Keratinocyte (primary cell): Measurements from ENCODE around the gene NLRC3. TPM values are rescaled to one million over a fixed set of nuclear protein-coding genes. Genes with fewer than 3 reads are reported as not detected.

ENCODE experiments used
- DNase-seq: peaks from one replicate; pipeline ENCODE4 v3.0.0-alpha.2; 2011; ENCODE audit warnings: low read depth, missing footprints, low spot score
- FAIRE-seq: peaks from 2 replicates; lab custom pipeline; 2011; peaks lifted over from hg19 to GRCh38; lab: Jason Lieb, UNC
- H2AFZ ChIP-seq: 2 replicates; pipeline ENCODE4 v1.6.0; 2012; ENCODE audit warnings: low read length, control low read depth, inconsistent platforms; ENCODE audit not compliant: control insufficient read depth
- H3K27ac ChIP-seq: 2 replicates; pipeline ENCODE4 v1.5.1; 2011; ENCODE audit warnings: low read length; ENCODE audit not compliant: control insufficient read depth, insufficient read depth
- H3K27me3 ChIP-seq: 3 replicates; pipeline ENCODE4 v1.6.0; 2011; ENCODE audit warnings: low read length; ENCODE audit not compliant: control insufficient read depth, insufficient read depth; ENCODE audit errors: extremely low read depth
- H3K36me3 ChIP-seq, 2 experiments: 2 replicates in 1 of 2; 3 replicates in 1 of 2; pipeline ENCODE4 v1.5.1; 2011; ENCODE audit warnings: low read length in 2 of 2, mild to moderate bottlenecking in 1 of 2; ENCODE audit not compliant: control insufficient read depth in 2 of 2, insufficient read depth in 2 of 2; ENCODE audit errors: extremely low read depth in 1 of 2
- H3K4me1 ChIP-seq: 3 replicates; pipeline ENCODE4 v1.5.1; 2011; ENCODE audit warnings: low read length; ENCODE audit not compliant: control insufficient read depth, insufficient read depth; ENCODE audit errors: extremely low read depth
- H3K4me2 ChIP-seq: 3 replicates; pipeline ENCODE4 v1.6.0; 2011; ENCODE audit warnings: low read depth, low read length; ENCODE audit not compliant: control insufficient read depth, insufficient read depth; ENCODE audit errors: extremely low read depth
- H3K4me3 ChIP-seq, 3 experiments: fragments of 200-600 bp in 1 of 3; sonication (generic) in 1 of 3; 2 replicates in 2 of 3; 3 replicates in 1 of 3; pipeline ENCODE4 v1.5.1; 2011 to 2016; ENCODE audit warnings: low read length in 3 of 3, mild to moderate bottlenecking in 3 of 3, control low read depth in 2 of 3, inconsistent platforms in 1 of 3, low read depth in 1 of 3, mixed read lengths in 1 of 3, mixed run types in 1 of 3, moderate library complexity in 1 of 3; ENCODE audit not compliant: control insufficient read depth in 2 of 3, insufficient read depth in 2 of 3; ENCODE audit errors: extremely low read depth in 1 of 3
- H3K79me2 ChIP-seq: 2 replicates; pipeline ENCODE4 v1.6.0; 2012; ENCODE audit warnings: low read length; ENCODE audit not compliant: control insufficient read depth, insufficient read depth
- H3K9ac ChIP-seq: 3 replicates; pipeline ENCODE4 v1.6.0; 2011; ENCODE audit warnings: low read length; ENCODE audit not compliant: control insufficient read depth, insufficient read depth; ENCODE audit errors: extremely low read depth
- H3K9me1 ChIP-seq: 3 replicates; pipeline ENCODE4 v1.6.0; 2011; ENCODE audit warnings: low read length; ENCODE audit not compliant: control insufficient read depth, insufficient read depth; ENCODE audit errors: extremely low read depth
- H3K9me3 ChIP-seq: 2 replicates; pipeline ENCODE4 v1.5.1; 2012; ENCODE audit warnings: low read depth, low read length; ENCODE audit not compliant: control insufficient read depth
- H4K20me1 ChIP-seq: 3 replicates; pipeline ENCODE4 v1.6.0; 2011; ENCODE audit warnings: low read length; ENCODE audit not compliant: control insufficient read depth, insufficient read depth; ENCODE audit errors: extremely low read depth
- EZH2 ChIP-seq: IDR thresholded peaks from one replicate; pipeline ENCODE4 v1.6.1; 2012; ENCODE audit warnings: inconsistent platforms, mild to moderate bottlenecking, low read length, moderate library complexity
- dilution Hi-C: fragments of 300-500 bp; cut with MboI; formaldehyde crosslinking; loops from one replicate; pipeline ENCODE4 v1.7.0; 2020; ENCODE audit warnings: low sequenced_read_pairs; ENCODE audit not compliant: extremely low pct_ligation_motif_present
- polyA plus RNA-seq, 5 experiments: library from polyadenylated mRNA; depleted of rRNA in 3 of 5; stranded (reverse) in 3 of 5; stranded (forward) in 1 of 5; unstranded in 1 of 5; fragments of >200 nt; gene quantifications; 1 replicate in 1 of 5; 2 replicates in 3 of 5; 3 replicates in 1 of 5; pipeline versions ENCODE4 v1.2.1 to v1.2.3, GENCODE V29; 2011 to 2012; ENCODE audit warnings: missing spikeins in 2 of 5, low read depth in 1 of 5, low replicate concordance in 1 of 5
- TF ChIP-seq, protein P1 (sequence below), 3 experiments: IDR thresholded peaks in 1 of 3; conservative IDR thresholded peaks in 1 of 3; optimal IDR thresholded peaks in 1 of 3; 2 replicates in 2 of 3; 3 replicates in 1 of 3; pipeline versions ENCODE3 to v1.5.1; 2011; ENCODE audit warnings: low read length in 3 of 3, mild to moderate bottlenecking in 3 of 3, moderate library complexity in 2 of 3, control low read depth in 1 of 3, inconsistent platforms in 1 of 3; ENCODE audit not compliant: insufficient read depth in 2 of 3; ENCODE audit errors: extremely low read depth in 1 of 3

The NLRC3 gene
- polyA plus RNA-seq, 1 donor (not counting 4 experiments of a cell fraction or from before 2014, with no cell fraction given), result not detected

DNA sequence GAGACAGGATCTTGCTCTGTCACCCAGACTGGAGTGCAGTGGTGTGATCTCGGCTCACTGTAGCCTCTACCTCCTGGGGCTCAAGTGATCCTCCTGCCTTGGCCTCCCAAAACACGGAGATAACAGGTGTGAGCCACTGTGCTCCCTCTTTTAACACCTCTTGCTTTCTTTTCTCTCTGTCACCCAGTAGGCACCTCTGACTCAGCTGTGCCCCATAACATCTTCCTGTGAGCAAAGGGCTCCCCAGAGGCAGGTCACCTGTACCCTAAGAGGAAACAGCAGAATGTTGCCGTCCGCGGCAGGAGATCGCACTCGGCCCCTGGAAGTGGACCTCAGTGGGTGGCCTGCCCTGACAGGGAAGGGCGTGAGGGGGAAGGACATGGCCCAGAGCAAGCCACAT is 918 bp upstream of the NLRC3 start:
- H3K4me1 ChIP-seq, result peaks cover 11% of the 10 kb centered on the region
- no peak for DNase-seq
- dilution Hi-C loops, result no loop called here
- TF ChIP-seq, protein P1, sequence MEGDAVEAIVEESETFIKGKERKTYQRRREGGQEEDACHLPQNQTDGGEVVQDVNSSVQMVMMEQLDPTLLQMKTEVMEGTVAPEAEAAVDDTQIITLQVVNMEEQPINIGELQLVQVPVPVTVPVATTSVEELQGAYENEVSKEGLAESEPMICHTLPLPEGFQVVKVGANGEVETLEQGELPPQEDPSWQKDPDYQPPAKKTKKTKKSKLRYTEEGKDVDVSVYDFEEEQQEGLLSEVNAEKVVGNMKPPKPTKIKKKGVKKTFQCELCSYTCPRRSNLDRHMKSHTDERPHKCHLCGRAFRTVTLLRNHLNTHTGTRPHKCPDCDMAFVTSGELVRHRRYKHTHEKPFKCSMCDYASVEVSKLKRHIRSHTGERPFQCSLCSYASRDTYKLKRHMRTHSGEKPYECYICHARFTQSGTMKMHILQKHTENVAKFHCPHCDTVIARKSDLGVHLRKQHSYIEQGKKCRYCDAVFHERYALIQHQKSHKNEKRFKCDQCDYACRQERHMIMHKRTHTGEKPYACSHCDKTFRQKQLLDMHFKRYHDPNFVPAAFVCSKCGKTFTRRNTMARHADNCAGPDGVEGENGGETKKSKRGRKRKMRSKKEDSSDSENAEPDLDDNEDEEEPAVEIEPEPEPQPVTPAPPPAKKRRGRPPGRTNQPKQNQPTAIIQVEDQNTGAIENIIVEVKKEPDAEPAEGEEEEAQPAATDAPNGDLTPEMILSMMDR (optimal IDR thresholded peaks at IDR 0.05 in 1 of 3, IDR thresholded peaks at IDR 0.05 in 1 of 3, conservative IDR thresholded peaks at IDR 0.05 in 1 of 3; ENCODE audit: extremely low read depth in 1 of 3, insufficient read depth in 2 of 3, low read length in 3 of 3), result no peak
- no peak for TF ChIP-seq EZH2
- no peak overlapping the region for H3K4me2 ChIP-seq
- peaks cover 0 to 3% of the 10 kb centered on the region in 2 experiments for H3K36me3 ChIP-seq
- no peak overlapping the region for H3K27ac ChIP-seq
- H3K79me2 ChIP-seq, result no peaks in the 10 kb centered on the region
- no peaks in the 10 kb centered on the region for H3K27me3 ChIP-seq
- H4K20me1 ChIP-seq, result no peaks in the 10 kb centered on the region
- no peak for FAIRE-seq
- H3K9me1 ChIP-seq, result no peaks in the 10 kb centered on the region
- H3K9ac ChIP-seq, result no peak overlapping the region
- H2AFZ ChIP-seq, result no peak overlapping the region
- H3K9me3 ChIP-seq, result no peaks in the 10 kb centered on the region
- H3K4me3 ChIP-seq, result no peak overlapping the region

DNA sequence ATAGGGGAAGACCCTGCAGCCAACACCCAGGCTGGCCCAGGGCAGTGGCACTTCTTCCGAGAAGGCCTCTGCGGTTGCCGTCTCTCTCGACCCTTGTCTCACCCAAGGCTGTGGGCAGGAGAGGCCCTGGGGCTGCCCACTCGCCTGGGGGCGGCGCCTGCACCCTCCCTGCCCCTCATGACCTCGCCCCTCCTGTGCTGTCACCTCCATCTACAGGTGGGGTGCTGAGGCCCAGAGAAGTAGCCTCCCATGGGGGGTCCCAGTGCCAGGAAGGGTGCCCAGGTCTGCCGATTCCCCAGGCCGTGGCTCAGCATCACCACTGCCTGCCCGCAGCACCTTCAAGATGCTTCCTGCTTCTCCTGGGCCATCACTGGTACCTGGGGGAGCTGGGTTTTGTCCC is 992 bp downstream of the NLRC3 start:
- dilution Hi-C loops, result no loop called here
- TF ChIP-seq EZH2, result no peak
- TF ChIP-seq, protein P1 (optimal IDR thresholded peaks at IDR 0.05 in 1 of 3, IDR thresholded peaks at IDR 0.05 in 1 of 3, conservative IDR thresholded peaks at IDR 0.05 in 1 of 3; ENCODE audit: extremely low read depth in 1 of 3, insufficient read depth in 2 of 3, low read length in 3 of 3), result no peak
- Histone ChIP-seq H3K4me2 (no peak overlapping the region), H3K9ac (no peak overlapping the region), H3K79me2 (no peaks in the 10 kb centered on the region), H3K9me3 (no peaks in the 10 kb centered on the region), H3K27me3 (no peaks in the 10 kb centered on the region), H3K36me3 (no peaks in the 10 kb centered on the region), H3K4me1 (peaks cover 11% of the 10 kb centered on the region), H3K27ac (no peak overlapping the region), H2AFZ (no peak overlapping the region), H4K20me1 (no peaks in the 10 kb centered on the region), H3K4me3 (no peak overlapping the region), H3K9me1 (no peaks in the 10 kb centered on the region)
- DNase-seq, result no peak
- FAIRE-seq, result no peak
